ENCODE measurements around the gene SLC6A18.
"Not testable (repeated sequence)": the region's sequence is repeated elsewhere in the genome, so short reads cannot be mapped to it uniquely, and the experiment has no call there.

The SLC6A18 gene

GRCh38 chr5:1226231-1226630, 1.1 kb downstream of the SLC6A18 start:
- Histone ChIP-seq H3K4me2 (ENCODE audit: low read length) (no peak overlapping the region), H3K27ac (ENCODE audit: low read depth, low read length) (no peak overlapping the region), H3K9ac (ENCODE audit: low read length) (no peak overlapping the region), H2BK15ac (replicated peaks; ENCODE audit: low read depth) (no peak overlapping the region), H2AK5ac (ENCODE audit: low read length) (no peak overlapping the region), H2BK120ac (ENCODE audit: low read depth, low read length) (no peak overlapping the region), H3K56ac (ENCODE audit: low read length) (no peak overlapping the region), H3K79me2 (ENCODE audit: control insufficient read depth, insufficient read depth, low read length) (no peaks in the 10 kb centered on the region), H2BK5ac (ENCODE audit: low read length) (no peak overlapping the region), H3K23ac (ENCODE audit: low read length) (no peak overlapping the region), H3K18ac (ENCODE audit: low read length) (no peak overlapping the region), H3K4ac (ENCODE audit: low read depth, low read length) (no peak overlapping the region), H3K4me1 (ENCODE audit: control insufficient read depth, low read depth, low read length) (no peaks in the 10 kb centered on the region), H3K4me3 (ENCODE audit: low read length) (no peak overlapping the region), H3K79me1 (ENCODE audit: low read length) (no peaks in the 10 kb centered on the region), H3K27me3 (ENCODE audit: insufficient read depth, low read length, poor library complexity) (no peaks in the 10 kb centered on the region), H3K36me3 (ENCODE audit: control insufficient read depth, insufficient read depth, low read length) (no peaks in the 10 kb centered on the region), H4K5ac (ENCODE audit: low read length) (no peak overlapping the region), H4K8ac (ENCODE audit: low read depth, low read length) (no peak overlapping the region)
- WGBS (ENCODE audit: extremely low coverage, insufficient coverage, low lambda C conversion rate): no CpG with 5 or more reads among the region's 12 CpGs
- no peak for DNase-seq

- Histone ChIP-seq H4K8ac (ENCODE audit: low read depth, low read length) (no peak overlapping the region), H3K56ac (ENCODE audit: low read length) (no peak overlapping the region), H3K23ac (ENCODE audit: low read length) (no peak overlapping the region), H3K9ac (ENCODE audit: low read length) (no peak overlapping the region), H2BK120ac (ENCODE audit: low read depth, low read length) (no peak overlapping the region), H3K79me2 (ENCODE audit: control insufficient read depth, insufficient read depth, low read length) (no peaks in the 10 kb centered on the region), H3K4me2 (ENCODE audit: low read length) (no peak overlapping the region), H3K18ac (ENCODE audit: low read length) (no peak overlapping the region), H3K4me1 (ENCODE audit: control insufficient read depth, low read depth, low read length) (no peaks in the 10 kb centered on the region), H3K4ac (ENCODE audit: low read depth, low read length) (no peak overlapping the region), H3K27ac (ENCODE audit: low read depth, low read length) (no peak overlapping the region), H2BK5ac (ENCODE audit: low read length) (no peak overlapping the region), H3K79me1 (ENCODE audit: low read length) (no peaks in the 10 kb centered on the region), H3K36me3 (ENCODE audit: control insufficient read depth, insufficient read depth, low read length) (no peaks in the 10 kb centered on the region), H3K27me3 (ENCODE audit: insufficient read depth, low read length, poor library complexity) (no peaks in the 10 kb centered on the region), H4K5ac (ENCODE audit: low read length) (no peak overlapping the region), H2AK5ac (ENCODE audit: low read length) (no peak overlapping the region), H2BK15ac (replicated peaks; ENCODE audit: low read depth) (no peak overlapping the region), H3K4me3 (ENCODE audit: low read length) (no peak overlapping the region)
- no peak for DNase-seq
- WGBS (ENCODE audit: extremely low coverage, insufficient coverage, low lambda C conversion rate): no CpG with 5 or more reads among the region's 50 CpGs
Observed at GRCh38 chr5:1226839-1227581, 1.8 kb downstream of the SLC6A18 start.

GRCh38 chr5:1227667-1228066, 2.5 kb downstream of the SLC6A18 start:
- Histone ChIP-seq H3K27ac (ENCODE audit: low read depth, low read length) (no peak overlapping the region), H2BK5ac (ENCODE audit: low read length) (no peak overlapping the region), H2AK5ac (ENCODE audit: low read length) (no peak overlapping the region), H3K79me1 (ENCODE audit: low read length) (no peaks in the 10 kb centered on the region), H3K27me3 (ENCODE audit: insufficient read depth, low read length, poor library complexity) (no peaks in the 10 kb centered on the region), H3K18ac (ENCODE audit: low read length) (no peak overlapping the region), H3K4me3 (ENCODE audit: low read length) (no peak overlapping the region), H3K9ac (ENCODE audit: low read length) (no peak overlapping the region), H2BK15ac (replicated peaks; ENCODE audit: low read depth) (no peak overlapping the region), H4K5ac (ENCODE audit: low read length) (no peak overlapping the region), H3K4me2 (ENCODE audit: low read length) (no peak overlapping the region), H3K56ac (ENCODE audit: low read length) (no peak overlapping the region), H4K8ac (ENCODE audit: low read depth, low read length) (no peak overlapping the region), H2BK120ac (ENCODE audit: low read depth, low read length) (no peak overlapping the region), H3K23ac (ENCODE audit: low read length) (no peak overlapping the region), H3K79me2 (ENCODE audit: control insufficient read depth, insufficient read depth, low read length) (no peaks in the 10 kb centered on the region), H3K36me3 (ENCODE audit: control insufficient read depth, insufficient read depth, low read length) (no peaks in the 10 kb centered on the region), H3K4ac (ENCODE audit: low read depth, low read length) (no peak overlapping the region), H3K4me1 (ENCODE audit: control insufficient read depth, low read depth, low read length) (no peaks in the 10 kb centered on the region)
- no peak for DNase-seq
- no CpG with 5 or more reads among the region's 14 CpGs for whole genome bisulfite sequencing (ENCODE audit: extremely low coverage, insufficient coverage, low lambda C conversion rate)

- H3K4me1 ChIP-seq (ENCODE audit: control insufficient read depth, low read depth, low read length): no peaks in the 10 kb centered on the region
- DNase-seq: no peak
- no peak overlapping the region for H2BK5ac ChIP-seq (ENCODE audit: low read length)
- H4K5ac ChIP-seq (ENCODE audit: low read length): no peak overlapping the region
- H3K27ac ChIP-seq (ENCODE audit: low read depth, low read length): no peak overlapping the region
- H3K4me2 ChIP-seq (ENCODE audit: low read length): no peak overlapping the region
- no peak overlapping the region for H2BK120ac ChIP-seq (ENCODE audit: low read depth, low read length)
- H3K4me3 ChIP-seq (ENCODE audit: low read length): no peak overlapping the region
- H3K9ac ChIP-seq (ENCODE audit: low read length): no peak overlapping the region
- no peaks in the 10 kb centered on the region for H3K79me2 ChIP-seq (ENCODE audit: control insufficient read depth, insufficient read depth, low read length)
- H3K27me3 ChIP-seq (ENCODE audit: insufficient read depth, low read length, poor library complexity): no peaks in the 10 kb centered on the region
- H3K79me1 ChIP-seq (ENCODE audit: low read length): no peaks in the 10 kb centered on the region
- no peak overlapping the region for H3K23ac ChIP-seq (ENCODE audit: low read length)
- no peak overlapping the region for H4K8ac ChIP-seq (ENCODE audit: low read depth, low read length)
- WGBS (ENCODE audit: extremely low coverage, insufficient coverage, low lambda C conversion rate): no CpG with 5 or more reads among the region's 15 CpGs
- H2BK15ac ChIP-seq (replicated peaks; ENCODE audit: low read depth): no peak overlapping the region
- no peaks in the 10 kb centered on the region for H3K36me3 ChIP-seq (ENCODE audit: control insufficient read depth, insufficient read depth, low read length)
- H3K4ac ChIP-seq (ENCODE audit: low read depth, low read length): no peak overlapping the region
- H3K56ac ChIP-seq (ENCODE audit: low read length): no peak overlapping the region
- no peak overlapping the region for H3K18ac ChIP-seq (ENCODE audit: low read length)
- H2AK5ac ChIP-seq (ENCODE audit: low read length): no peak overlapping the region
Observed at GRCh38 chr5:1228120-1228519, 2.9 kb downstream of the SLC6A18 start.

- no CpG with 5 or more reads among the region's 11 CpGs for WGBS (ENCODE audit: extremely low coverage, insufficient coverage, low lambda C conversion rate)
Observed at GRCh38 chr5:1229023-1229422, 3.8 kb downstream of the SLC6A18 start.

GRCh38 chr5:1229822-1230221, 4.6 kb downstream of the SLC6A18 start:
- no peak overlapping the region for H3K9ac ChIP-seq (ENCODE audit: low read length)
- no peak overlapping the region for H2BK120ac ChIP-seq (ENCODE audit: low read depth, low read length)
- H2BK5ac ChIP-seq (ENCODE audit: low read length): no peak overlapping the region
- no peak overlapping the region for H2BK15ac ChIP-seq (replicated peaks; ENCODE audit: low read depth)
- H3K4me3 ChIP-seq (ENCODE audit: low read length): no peak overlapping the region
- no peak overlapping the region for H3K23ac ChIP-seq (ENCODE audit: low read length)
- H3K4ac ChIP-seq (ENCODE audit: low read depth, low read length): no peak overlapping the region
- no peaks in the 10 kb centered on the region for H3K79me2 ChIP-seq (ENCODE audit: control insufficient read depth, insufficient read depth, low read length)
- no peak overlapping the region for H3K4me2 ChIP-seq (ENCODE audit: low read length)
- H4K5ac ChIP-seq (ENCODE audit: low read length): no peak overlapping the region
- no CpG with 5 or more reads among the region's 7 CpGs for WGBS (ENCODE audit: extremely low coverage, insufficient coverage, low lambda C conversion rate)
- H3K79me1 ChIP-seq (ENCODE audit: low read length): no peaks in the 10 kb centered on the region
- no peak overlapping the region for H2AK5ac ChIP-seq (ENCODE audit: low read length)
- no peak for DNase-seq
- no peak overlapping the region for H3K27ac ChIP-seq (ENCODE audit: low read depth, low read length)
- H3K27me3 ChIP-seq (ENCODE audit: insufficient read depth, low read length, poor library complexity): no peaks in the 10 kb centered on the region
- H3K36me3 ChIP-seq (ENCODE audit: control insufficient read depth, insufficient read depth, low read length): no peaks in the 10 kb centered on the region
- no peak overlapping the region for H3K18ac ChIP-seq (ENCODE audit: low read length)
- H3K56ac ChIP-seq (ENCODE audit: low read length): no peak overlapping the region
- H3K4me1 ChIP-seq (ENCODE audit: control insufficient read depth, low read depth, low read length): no peaks in the 10 kb centered on the region
- no peak overlapping the region for H4K8ac ChIP-seq (ENCODE audit: low read depth, low read length)

More at GRCh38 chr5:1229023-1229422, 3.8 kb downstream of the SLC6A18 start:
- not testable (repeated sequence) for H2BK5ac ChIP-seq (ENCODE audit: low read length); H4K8ac ChIP-seq (ENCODE audit: low read depth, low read length); DNase-seq; H3K27me3 ChIP-seq (ENCODE audit: insufficient read depth, low read length, poor library complexity); H3K36me3 ChIP-seq (ENCODE audit: control insufficient read depth, insufficient read depth, low read length); H2BK15ac ChIP-seq (replicated peaks; ENCODE audit: low read depth); H3K79me2 ChIP-seq (ENCODE audit: control insufficient read depth, insufficient read depth, low read length); H3K56ac ChIP-seq (ENCODE audit: low read length); H3K4me1 ChIP-seq (ENCODE audit: control insufficient read depth, low read depth, low read length); H3K79me1 ChIP-seq (ENCODE audit: low read length); H3K4me3 ChIP-seq (ENCODE audit: low read length); H3K23ac ChIP-seq (ENCODE audit: low read length); H3K27ac ChIP-seq (ENCODE audit: low read depth, low read length); H4K5ac ChIP-seq (ENCODE audit: low read length); H2AK5ac ChIP-seq (ENCODE audit: low read length); H3K18ac ChIP-seq (ENCODE audit: low read length); H3K4ac ChIP-seq (ENCODE audit: low read depth, low read length); H2BK120ac ChIP-seq (ENCODE audit: low read depth, low read length); H3K4me2 ChIP-seq (ENCODE audit: low read length); H3K9ac ChIP-seq (ENCODE audit: low read length)
